ENCODE measurements around the gene IQCM. TPM values are rescaled to one million over a fixed set of nuclear protein-coding genes. Genes with fewer than 3 reads are reported as not detected.

The IQCM gene
- total RNA-seq, 1 donor from 2014 or later, result not detected

- no peak for TF ChIP-seq CTCF (IDR thresholded peaks at IDR 0.05)
- no peaks in the 10 kb centered on the region for H3K36me3 Mint-ChIP-seq (ENCODE audit: low read depth)
- H3K4me1 Mint-ChIP-seq, result no peaks in the 10 kb centered on the region
- H3K4me3 Mint-ChIP-seq, result no peak overlapping the region
- intact Hi-C loops (cut with micrococcal nuclease), result no loop called here
- no peak overlapping the region for H3K27ac Mint-ChIP-seq
- H3K9me3 Mint-ChIP-seq, result no peaks in the 10 kb centered on the region
- ATAC-seq (ENCODE audit: low read depth) (no peak), DNase-seq (no peak)
- ChIA-PET CTCF (no interaction called here), POLR2A (no interaction called here)
- no peaks in the 10 kb centered on the region for H3K27me3 Mint-ChIP-seq
Measured at GRCh38 chr4:149794352-149794751, 21.3 kb downstream of the IQCM start.

GRCh38 chr4:149793459-149793858 is 22.2 kb downstream of the IQCM start:
- ChIA-PET POLR2A (no interaction called here), CTCF (no interaction called here)
- H3K4me1 Mint-ChIP-seq, result no peaks in the 10 kb centered on the region
- H3K9me3 Mint-ChIP-seq, result no peaks in the 10 kb centered on the region
- no peaks in the 10 kb centered on the region for H3K27me3 Mint-ChIP-seq
- DNase-seq, result no peak
- no peak for TF ChIP-seq CTCF (IDR thresholded peaks at IDR 0.05)
- H3K4me3 Mint-ChIP-seq, result no peak overlapping the region
- H3K27ac Mint-ChIP-seq, result no peak overlapping the region
- no peak for ATAC-seq (ENCODE audit: low read depth)
- intact Hi-C loops (cut with micrococcal nuclease), result no loop called here
- H3K36me3 Mint-ChIP-seq (ENCODE audit: low read depth), result no peaks in the 10 kb centered on the region

- no peaks in the 10 kb centered on the region for H3K9me3 Mint-ChIP-seq
- no peak overlapping the region for H3K4me3 Mint-ChIP-seq
- no peaks in the 10 kb centered on the region for H3K36me3 Mint-ChIP-seq (ENCODE audit: low read depth)
- ATAC-seq (ENCODE audit: low read depth), result no peak
- no peaks in the 10 kb centered on the region for H3K4me1 Mint-ChIP-seq
- H3K27me3 Mint-ChIP-seq, result no peaks in the 10 kb centered on the region
- CTCF ChIA-PET, result no interaction called here
- no peak for TF ChIP-seq CTCF (IDR thresholded peaks at IDR 0.05)
- POLR2A ChIA-PET, result no interaction called here
- no peak for DNase-seq
- intact Hi-C loops (cut with micrococcal nuclease), result no loop called here
- H3K27ac Mint-ChIP-seq, result no peak overlapping the region
Measured at GRCh38 chr4:149791851-149792250, 23.8 kb downstream of the IQCM start.

GRCh38 chr4:149790172-149790907 is 25.3 kb downstream of the IQCM start:
- no peak overlapping the region for H3K27ac Mint-ChIP-seq
- intact Hi-C loops (cut with micrococcal nuclease), result no loop called here
- no peak for TF ChIP-seq CTCF (IDR thresholded peaks at IDR 0.05)
- no peak overlapping the region for H3K4me3 Mint-ChIP-seq
- CTCF ChIA-PET, result no interaction called here
- H3K9me3 Mint-ChIP-seq, result no peaks in the 10 kb centered on the region
- DNase-seq, result no peak
- no peaks in the 10 kb centered on the region for H3K36me3 Mint-ChIP-seq (ENCODE audit: low read depth)
- POLR2A ChIA-PET, result no interaction called here
- no peaks in the 10 kb centered on the region for H3K4me1 Mint-ChIP-seq
- no peaks in the 10 kb centered on the region for H3K27me3 Mint-ChIP-seq
- no peak for ATAC-seq (ENCODE audit: low read depth)

- POLR2A ChIA-PET, result no interaction called here
- Mint-ChIP-seq H3K36me3 (ENCODE audit: low read depth) (no peaks in the 10 kb centered on the region), H3K9me3 (no peaks in the 10 kb centered on the region), H3K4me1 (no peaks in the 10 kb centered on the region), H3K27me3 (no peaks in the 10 kb centered on the region), H3K4me3 (no peak overlapping the region), H3K27ac (no peak overlapping the region)
- CTCF ChIA-PET, result no interaction called here
- ATAC-seq (ENCODE audit: low read depth) (no peak), DNase-seq (no peak)
- intact Hi-C loops (cut with micrococcal nuclease), result no loop called here
- no peak for TF ChIP-seq CTCF (IDR thresholded peaks at IDR 0.05)
Measured at GRCh38 chr4:149788300-149788699, 27.3 kb downstream of the IQCM start.
